H4 (cell line): ENCODE measurements around the gene DRD5. TPM values are rescaled to one million over a fixed set of nuclear protein-coding genes. Genes with fewer than 3 reads are reported as not detected.
"Not testable (repeated sequence)": the region's sequence is repeated elsewhere in the genome, so short reads cannot be mapped to it uniquely, and the experiment has no call there.

Experiments
- DNase-seq: peaks from one replicate; pipeline ENCODE4 v3.0.0-alpha.2; 2015; ENCODE audit warnings: low spot score
- total RNA-seq: library from RNA; depleted of rRNA; stranded (reverse); fragments of >200 nt; shearing (Covaris generic); gene quantifications from 2 replicates; pipeline ENCODE4 v1.2.3, GENCODE V29; 2014; rRNA removed

Gene DRD5
- not detected in 2 replicates for total RNA-seq

- no peak for DNase-seq
These were observed at the start of gene DRD5 for GRCh38 chr4:9781343-9782135. Gene DRD5 (plus strand): TSS chr4:9781634. CDS start chr4:9782030, 396 bp downstream.

- not testable (repeated sequence) for DNase-seq
These were observed 49.2 kb upstream of the DRD5 start for GRCh38 chr4:9732256-9732655.

- no peak for DNase-seq
These were observed 45.9 kb upstream of the DRD5 start for GRCh38 chr4:9735515-9735914.

- not testable (repeated sequence) for DNase-seq
These were observed 44.2 kb upstream of the DRD5 start for GRCh38 chr4:9737280-9737679.

DNA sequence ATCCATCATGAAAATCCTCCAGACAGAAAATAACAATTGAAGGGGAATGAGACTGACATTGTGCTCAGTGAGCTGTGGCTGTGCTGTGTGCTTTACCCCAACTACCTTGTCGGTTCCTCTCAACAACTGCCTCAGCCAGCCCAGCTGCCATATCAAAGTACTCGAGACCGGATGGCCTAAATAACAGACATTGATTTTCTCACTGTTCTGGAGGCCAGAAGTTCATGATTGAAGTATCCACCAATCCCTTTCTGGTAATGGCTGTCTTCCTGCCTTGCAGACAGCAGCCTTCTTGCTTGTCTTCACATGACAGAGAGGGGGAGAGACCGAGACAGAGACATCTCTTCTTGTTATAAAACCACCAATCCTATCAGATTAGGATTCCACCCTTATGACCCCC is 37.6 kb upstream of the DRD5 start:
- not testable (repeated sequence) for DNase-seq

GRCh38 chr4:9745782-9746181 is 35.7 kb upstream of the DRD5 start:
- DNase-seq, result no peak

- no peak for DNase-seq
These were observed 22.7 kb upstream of the DRD5 start for GRCh38 chr4:9758641-9759317.

DNA sequence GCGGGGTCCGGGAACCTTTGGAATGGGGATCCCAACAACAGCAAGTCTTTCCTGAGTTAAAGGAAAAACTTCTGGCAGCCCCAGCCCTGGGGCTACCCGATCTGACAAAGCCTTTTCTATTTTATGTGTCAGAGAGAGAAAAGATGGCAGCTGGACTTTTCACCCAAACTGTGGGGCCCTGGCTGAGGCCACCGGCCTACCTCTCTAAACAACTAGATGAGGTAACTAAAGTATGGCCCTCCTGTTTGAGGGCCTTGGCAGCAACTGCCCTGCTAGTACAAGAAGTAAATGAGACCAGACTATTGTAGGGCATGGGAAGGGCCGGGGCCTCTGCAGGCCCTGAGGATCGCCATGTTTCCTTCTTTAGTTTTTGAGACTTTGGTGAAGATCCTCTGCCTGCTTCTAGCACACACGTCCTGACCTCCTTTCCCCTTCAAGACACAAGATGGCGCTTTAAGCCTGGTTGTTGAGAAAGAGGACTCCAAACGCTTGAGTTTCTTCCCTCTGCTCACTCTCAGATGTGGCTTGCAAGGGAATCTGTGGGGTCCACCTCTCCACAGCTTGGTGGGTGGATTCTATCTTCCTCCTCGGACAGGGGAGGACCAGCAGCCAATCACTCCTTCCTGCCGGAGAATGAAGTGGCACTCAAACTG is 18.5 kb upstream of the DRD5 start:
- DNase-seq, result peak; percentile 55

DNA sequence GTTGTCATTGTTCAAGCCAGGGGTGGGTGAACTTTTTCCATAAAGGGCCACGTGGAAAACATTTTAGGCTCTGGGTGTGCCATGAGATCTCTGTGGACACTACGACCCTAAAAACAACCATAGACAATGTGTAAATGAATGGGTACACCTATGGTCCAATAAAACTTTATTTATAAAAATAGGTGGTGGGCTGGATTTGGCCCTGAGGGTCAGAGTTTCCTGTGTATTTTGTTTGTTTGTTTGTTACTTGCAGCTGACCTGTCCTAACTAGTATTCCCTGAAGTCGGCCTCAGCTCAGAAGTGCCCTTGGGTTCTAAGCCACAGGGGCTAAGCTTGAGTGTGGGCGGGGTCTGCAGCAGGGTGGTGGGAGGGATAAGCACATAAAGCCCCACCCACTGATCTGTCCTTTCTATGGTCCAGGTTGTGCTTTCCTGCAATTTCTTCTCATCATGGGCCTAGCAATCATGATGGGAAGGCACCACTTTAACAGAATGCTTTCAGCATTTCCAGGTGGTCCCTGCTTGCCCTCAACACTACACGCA is 17.2 kb upstream of the DRD5 start:
- DNase-seq, result no peak

GRCh38 chr4:9765091-9765490 is 16.3 kb upstream of the DRD5 start:
- DNase-seq, result no peak

DNA sequence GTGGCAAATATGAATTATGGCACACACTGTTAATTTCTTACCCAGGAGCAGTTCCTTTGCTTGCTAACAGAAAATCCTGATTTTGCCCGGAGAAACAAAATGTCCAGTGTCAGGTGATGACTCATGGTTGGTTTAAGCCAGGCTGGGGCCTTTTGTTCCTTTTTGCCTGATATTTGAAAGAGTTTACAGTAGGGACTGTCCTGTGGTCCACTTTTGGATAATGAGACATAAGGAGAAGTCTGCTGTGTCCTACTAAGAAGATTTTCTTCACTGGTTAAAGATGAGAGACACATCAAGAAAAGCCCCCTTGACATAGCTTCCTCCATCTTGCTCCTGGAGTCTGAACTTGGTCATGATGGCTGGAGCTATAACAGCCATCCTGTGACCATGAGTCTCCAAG is 12.1 kb upstream of the DRD5 start:
- no peak for DNase-seq

DNA sequence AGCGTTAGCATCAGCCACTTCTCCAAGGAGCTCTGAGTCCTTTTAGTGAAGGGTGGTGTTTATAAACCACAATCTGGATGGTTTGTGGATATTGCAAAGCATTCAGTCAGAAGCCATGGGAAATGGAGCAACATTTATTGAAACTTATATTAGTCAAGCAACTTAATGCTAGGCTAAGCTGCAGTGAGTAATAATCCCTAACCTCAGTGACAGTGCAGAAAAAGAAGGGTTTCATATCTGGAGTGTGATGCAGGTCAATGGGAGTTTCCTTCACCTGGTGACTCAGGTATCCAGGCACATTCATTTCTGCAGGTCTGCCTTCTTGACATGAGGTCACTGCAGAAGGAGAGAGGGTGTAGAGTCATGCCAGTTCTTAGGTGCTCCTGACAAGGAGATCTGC is 10.4 kb upstream of the DRD5 start:
- DNase-seq, result no peak

DNA sequence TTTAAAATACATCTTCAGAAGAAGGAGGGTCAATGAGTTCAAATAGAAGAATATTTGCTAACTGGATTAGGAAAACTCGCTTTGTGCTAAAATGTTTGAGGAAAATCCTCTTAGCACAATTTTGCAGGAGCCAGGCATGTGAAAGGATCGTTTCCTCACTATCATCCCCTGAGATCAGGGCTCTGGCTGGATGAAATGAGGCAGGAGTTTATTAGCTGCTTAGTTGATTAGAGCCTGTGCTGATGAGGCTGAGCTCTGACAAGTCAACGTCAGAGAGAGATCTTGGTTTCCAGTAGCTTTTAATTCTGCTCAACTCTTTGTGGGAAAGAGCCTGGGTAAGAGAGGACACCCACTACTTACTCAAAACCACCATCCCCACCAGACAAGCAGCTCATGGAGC is 8.0 kb upstream of the DRD5 start:
- no peak for DNase-seq

DNA sequence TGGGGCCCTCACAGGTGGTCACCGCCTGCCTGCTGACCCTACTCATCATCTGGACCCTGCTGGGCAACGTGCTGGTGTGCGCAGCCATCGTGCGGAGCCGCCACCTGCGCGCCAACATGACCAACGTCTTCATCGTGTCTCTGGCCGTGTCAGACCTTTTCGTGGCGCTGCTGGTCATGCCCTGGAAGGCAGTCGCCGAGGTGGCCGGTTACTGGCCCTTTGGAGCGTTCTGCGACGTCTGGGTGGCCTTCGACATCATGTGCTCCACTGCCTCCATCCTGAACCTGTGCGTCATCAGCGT is 652 bp downstream of the DRD5 start:
- no peak for DNase-seq

GRCh38 chr4:9785891-9786290 is 4.5 kb downstream of the DRD5 start:
- not testable (repeated sequence) for DNase-seq

DNA sequence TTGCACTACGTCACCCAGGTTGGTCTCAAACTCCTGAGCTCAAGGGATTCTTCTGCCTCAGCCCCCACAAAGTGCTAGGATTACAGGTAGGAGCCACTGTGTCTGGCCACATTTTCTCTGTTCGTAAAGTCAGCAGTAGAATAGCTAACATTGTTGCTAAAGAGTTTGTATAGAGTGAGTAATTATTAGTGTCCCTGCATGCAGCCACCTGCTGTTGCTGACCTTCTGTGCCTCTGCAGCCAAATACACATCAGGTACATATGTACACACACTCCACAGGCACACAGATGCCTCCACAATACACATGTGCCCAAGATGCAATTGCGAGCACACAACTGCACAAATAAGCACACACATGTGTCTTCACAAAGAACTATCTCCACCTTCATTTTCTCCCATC is 10.9 kb downstream of the DRD5 start:
- no peak for DNase-seq

GRCh38 chr4:9796641-9797040 is 15.2 kb downstream of the DRD5 start:
- DNase-seq, result not testable (repeated sequence)

DNA sequence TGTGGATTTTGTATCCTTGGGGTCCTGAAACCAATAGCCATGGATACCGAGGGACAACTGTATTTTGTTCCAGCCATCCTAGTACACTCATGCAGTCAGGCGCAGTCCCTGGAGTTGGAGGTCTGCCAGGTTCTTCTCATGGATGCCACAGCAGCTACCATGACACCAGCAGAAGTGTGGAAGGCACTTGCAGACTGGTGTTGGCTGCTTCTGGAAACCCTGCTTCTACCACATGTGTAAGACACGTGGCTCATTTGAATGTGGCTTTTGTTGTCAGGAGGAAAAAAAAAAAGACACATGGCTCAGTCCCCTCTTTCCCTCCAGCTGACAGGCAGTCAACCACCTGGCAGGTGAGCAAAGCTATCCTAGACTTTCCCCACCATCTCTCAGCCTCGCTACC is 19.4 kb downstream of the DRD5 start:
- no peak for DNase-seq

DNA sequence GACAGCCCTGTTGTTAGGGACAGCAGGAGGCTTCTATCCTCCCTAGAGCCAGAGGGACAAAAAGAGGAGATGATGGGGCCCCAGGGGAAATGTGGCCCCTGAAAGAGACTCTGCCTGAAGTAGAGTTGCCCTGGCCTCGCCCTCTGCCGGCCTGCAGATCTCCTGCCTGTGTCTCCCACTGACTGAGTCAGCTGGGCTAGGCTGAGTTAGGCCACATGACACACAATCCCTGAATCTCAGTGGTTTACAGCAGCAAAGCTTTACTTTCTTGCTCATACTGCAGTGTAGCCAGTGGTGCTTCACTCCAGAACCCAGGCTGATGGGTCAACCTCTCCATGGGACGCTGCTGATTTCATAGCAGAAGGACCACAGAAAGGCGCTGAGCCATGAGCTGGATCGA is 23.5 kb downstream of the DRD5 start:
- no peak for DNase-seq

DNA sequence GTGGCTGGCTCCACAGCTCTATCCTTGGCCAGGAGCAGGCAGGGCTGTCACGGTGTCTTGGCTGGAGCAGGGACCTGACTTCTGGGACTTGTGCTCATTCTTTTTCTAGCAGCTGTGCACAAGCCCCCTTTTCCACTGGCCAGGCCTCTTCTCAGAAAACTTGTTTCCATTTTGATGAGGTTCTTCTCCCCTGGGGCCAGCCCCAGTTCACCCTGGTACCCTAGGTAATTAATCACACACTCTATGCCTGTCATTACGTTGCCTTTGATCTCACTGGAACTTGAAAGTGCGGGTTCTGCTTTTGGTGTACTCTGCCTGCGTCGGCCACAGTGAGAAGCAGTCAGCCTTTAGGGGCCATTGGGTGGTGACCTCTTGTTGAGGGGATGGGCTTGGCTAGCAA is 26.6 kb downstream of the DRD5 start:
- DNase-seq, result no peak

- no peak for DNase-seq
These were observed 30.4 kb downstream of the DRD5 start for GRCh38 chr4:9811806-9812205.

- no peak for DNase-seq
These were observed 31.3 kb downstream of the DRD5 start for GRCh38 chr4:9812501-9813340.
